NT2/D1 (cell line): ENCODE data around the gene FAM47A.

Experiments
- SUZ12 ChIP-seq: IDR thresholded peaks from 2 replicates; pipeline ENCODE4 v1.6.1; 2011; ENCODE audit not compliant: insufficient read length, insufficient read depth; ENCODE audit errors: extremely low read depth
- ZNF274 ChIP-seq: IDR thresholded peaks from 2 replicates; pipeline ENCODE4 v1.6.1; 2011; ENCODE audit warnings: mild to moderate bottlenecking, low read depth, low read length

GRCh38 chrX:34147345-34147744, 15.2 kb upstream of the FAM47A start:
- TF ChIP-seq ZNF274 (no peak), SUZ12 (no peak)
